Common myeloid progenitor, CD34-positive (primary cell): ENCODE results near the gene RASL10A.

ENCODE experiments used
- CTCF ChIA-PET: fragments of 350-600 bp; sonication (Branson Sonifier 250); formaldehyde crosslinking; loops from one replicate; lab custom pipeline; 2021; ENCODE audit warnings: antibody characterized with exemption; lab: Charles Lee
- POLR2A ChIA-PET: fragments of 350-600 bp; sonication (Branson Sonifier 250); formaldehyde crosslinking; loops from one replicate; lab custom pipeline; 2021; ENCODE audit warnings: antibody characterized with exemption; lab: Charles Lee
- DNase-seq, 3 donors: peaks; one replicate each; pipeline versions ENCODE4 v3.0.0 to v3.0.0-alpha.2; 2013
- H3K27ac ChIP-seq, 2 experiments: 1 replicate in 1 of 2; 2 replicates in 1 of 2; pipeline ENCODE4 v1.7.0; 2013; ENCODE audit warnings: inconsistent platforms in 2 of 2, low read length in 2 of 2, mild to moderate bottlenecking in 2 of 2, low read depth in 1 of 2, moderate library complexity in 1 of 2; ENCODE audit not compliant: severe bottlenecking in 2 of 2, insufficient read depth in 1 of 2, poor library complexity in 1 of 2
- H3K27me3 ChIP-seq, 5 experiments: replicated peaks in 2 of 5; 1 replicate in 3 of 5; 2 replicates in 2 of 5; pipeline versions ENCODE4 v1.6.1 to v1.7.0; 2013; ENCODE audit warnings: low read length in 4 of 5, mild to moderate bottlenecking in 2 of 5, moderate library complexity in 2 of 5, inconsistent platforms in 1 of 5; ENCODE audit not compliant: insufficient read depth in 5 of 5, control insufficient read depth in 4 of 5
- H3K36me3 ChIP-seq, 4 experiments: 1 replicate in 2 of 4; 2 replicates in 2 of 4; pipeline versions ENCODE4 v1.6.1 to v1.7.0; 2013; ENCODE audit warnings: low read length in 3 of 4, control low read depth in 1 of 4, mild to moderate bottlenecking in 1 of 4; ENCODE audit not compliant: control insufficient read depth in 4 of 4, insufficient read depth in 4 of 4
- H3K4me1 ChIP-seq, 4 experiments: 1 replicate in 3 of 4; 2 replicates in 1 of 4; pipeline versions ENCODE4 v1.6.1 to v1.7.1; 2013; ENCODE audit warnings: low read length in 3 of 4, mild to moderate bottlenecking in 3 of 4, control low read depth in 1 of 4, inconsistent platforms in 1 of 4, moderate library complexity in 1 of 4; ENCODE audit not compliant: control insufficient read depth in 4 of 4, insufficient read depth in 4 of 4; ENCODE audit errors: control extremely low read depth in 1 of 4
- H3K4me3 ChIP-seq, 7 experiments: 1 replicate in 4 of 7; 2 replicates in 3 of 7; pipeline versions ENCODE4 v1.5.1 to v1.7.0; 2013; ENCODE audit warnings: mild to moderate bottlenecking in 7 of 7, low read length in 6 of 7, moderate library complexity in 6 of 7, inconsistent platforms in 2 of 7, low read depth in 2 of 7, control low read depth in 1 of 7; ENCODE audit not compliant: insufficient read depth in 4 of 7, control insufficient read depth in 1 of 7; ENCODE audit errors: extremely low read depth in 1 of 7
- H3K9me3 ChIP-seq, 5 experiments: 1 replicate in 4 of 5; 2 replicates in 1 of 5; pipeline versions ENCODE4 v1.6.1 to v1.7.1; 2013; ENCODE audit warnings: low read length in 4 of 5, mild to moderate bottlenecking in 2 of 5, inconsistent platforms in 1 of 5, low read depth in 1 of 5, moderate library complexity in 1 of 5; ENCODE audit not compliant: control insufficient read depth in 4 of 5, insufficient read depth in 2 of 5; ENCODE audit errors: control extremely low read depth in 1 of 5
- WGBS: methylation state at CpG from one replicate; pipeline ENCODE4 v1.1.5; 2013; ENCODE audit not compliant: insufficient coverage; 5-methylcytosine and 5-hydroxymethylcytosine counted together

The RASL10A gene

GRCh38 chr22:29340566-29340965, 25.1 kb upstream of the RASL10A start:
- 100% methylated on average over 8 of the region's 8 CpGs for WGBS
- no peaks in the 10 kb centered on the region for H3K9me3 ChIP-seq
- ChIA-PET POLR2A (no interaction called here), CTCF (no interaction called here)
- H3K4me1 ChIP-seq = peaks cover 0 to 17% (median 3%) of the 10 kb centered on the region in 4 experiments
- no peak overlapping the region for H3K4me3 ChIP-seq
- DNase-seq = no peak
- no peaks in the 10 kb centered on the region for H3K27me3 ChIP-seq
- H3K36me3 ChIP-seq = peaks cover 11 to 87% (median 69%) of the 10 kb centered on the region in 4 experiments
- H3K27ac ChIP-seq = no peak overlapping the region

- POLR2A ChIA-PET = no interaction called here
- peaks cover 0 to 17% (median 3%) of the 10 kb centered on the region in 4 experiments for H3K4me1 ChIP-seq
Measured at GRCh38 chr22:29339381-29340235, 24.1 kb upstream of the RASL10A start.

GRCh38 chr22:29338398-29338797, 22.9 kb upstream of the RASL10A start:
- no peak for DNase-seq
- H3K27me3 ChIP-seq = no peaks in the 10 kb centered on the region
- H3K4me1 ChIP-seq = peaks cover 0 to 14% (median 3%) of the 10 kb centered on the region in 4 experiments
- no peak overlapping the region for H3K27ac ChIP-seq
- ChIA-PET POLR2A (no interaction called here), CTCF (no interaction called here)
- 98% methylated on average over 5 of the region's 6 CpGs for WGBS
- H3K36me3 ChIP-seq = peaks cover 8 to 96% (median 75%) of the 10 kb centered on the region in 4 experiments
- no peaks in the 10 kb centered on the region for H3K9me3 ChIP-seq
- no peak overlapping the region for H3K4me3 ChIP-seq

More at GRCh38 chr22:29339381-29340235, 24.1 kb upstream of the RASL10A start:
- Histone ChIP-seq H3K4me3 (no peak overlapping the region), H3K27me3 (no peaks in the 10 kb centered on the region), H3K9me3 (no peaks in the 10 kb centered on the region), H3K36me3 (peaks cover 11 to 94% (median 75%) of the 10 kb centered on the region in 4 experiments), H3K27ac (no peak overlapping the region)
- no peak for DNase-seq
- CTCF ChIA-PET = no interaction called here
- WGBS = 99% methylated on average over 21 of the region's 23 CpGs

GRCh38 chr22:29337631-29338284, 22.3 kb upstream of the RASL10A start:
- DNase-seq = no peak
- Histone ChIP-seq H3K4me3 (no peak overlapping the region), H3K36me3 (peaks cover 8 to 96% (median 74%) of the 10 kb centered on the region in 4 experiments), H3K9me3 (no peaks in the 10 kb centered on the region), H3K27me3 (no peaks in the 10 kb centered on the region), H3K4me1 (peaks cover 0 to 7% (median 3%) of the 10 kb centered on the region in 4 experiments), H3K27ac (no peak overlapping the region)
- ChIA-PET CTCF (interaction anchor here (1.1 kb wide), 1 partner anchor 12 kb away, joined by 3 read pairs; no protein-coding TSS in a partner anchor), POLR2A (no interaction called here)
- 95% methylated on average over 12 of the region's 12 CpGs for WGBS

- no peak overlapping the region for H3K27ac ChIP-seq
- no peaks in the 10 kb centered on the region for H3K4me1 ChIP-seq
- ChIA-PET POLR2A (interaction anchor here (0.5 to 1.1 kb wide), 2 partner anchors 10 to 30 kb away, joined by 4 to 5 read pairs; no protein-coding TSS in a partner anchor), CTCF (interaction anchor here (1.1 to 1.2 kb wide), 2 partner anchors 11 to 21 kb away, joined by 3 to 4 read pairs; no protein-coding TSS in a partner anchor)
- 98% methylated on average over 14 of the region's 14 CpGs for WGBS
- peaks cover 8 to 96% (median 77%) of the 10 kb centered on the region in 4 experiments for H3K36me3 ChIP-seq
- no peak for DNase-seq
- H3K4me3 ChIP-seq = no peak overlapping the region
- no peaks in the 10 kb centered on the region for H3K9me3 ChIP-seq
- no peaks in the 10 kb centered on the region for H3K27me3 ChIP-seq
Measured at GRCh38 chr22:29336751-29337490, 21.4 kb upstream of the RASL10A start.

GRCh38 chr22:29335656-29336055, 20.2 kb upstream of the RASL10A start:
- POLR2A ChIA-PET = no interaction called here
- H3K27ac ChIP-seq = no peak overlapping the region
- no peak overlapping the region for H3K4me3 ChIP-seq
- no peak for DNase-seq
- H3K4me1 ChIP-seq = no peaks in the 10 kb centered on the region
- H3K27me3 ChIP-seq = no peaks in the 10 kb centered on the region
- CTCF ChIA-PET = interaction anchor here (1.1 to 1.2 kb wide), 2 partner anchors 15 to 22 kb away, joined by 4 read pairs; no protein-coding TSS in a partner anchor
- H3K9me3 ChIP-seq = no peaks in the 10 kb centered on the region
- peaks cover 8 to 96% (median 77%) of the 10 kb centered on the region in 4 experiments for H3K36me3 ChIP-seq
- 97% methylated on average over 11 of the region's 11 CpGs for WGBS
